Measurements from ENCODE around the gene FBXO21. TPM values are rescaled to one million over a fixed set of nuclear protein-coding genes. Genes with fewer than 3 reads are reported as not detected.

Gene FBXO21
- total and polyA plus RNA-seq, 8 donors, result 31.3 to 52.4 (median 50.2) TPM

GRCh38 chr12:117151403-117152031 lies 38.8 kb downstream of the FBXO21 start:
- H3K9me3 ChIP-seq, result no peaks in the 10 kb centered on the region
- H3K4me3 ChIP-seq, result no peak overlapping the region
- intact Hi-C loops (cut with DNase I), result loop anchor here in 1 of 2 donors (10.0 kb wide), 1 partner anchor 447 kb away; no protein-coding TSS in a partner anchor
- no peak overlapping the region for H3K27ac ChIP-seq
- ATAC-seq (no peak), DNase-seq (no peak)
- H3K36me3 ChIP-seq, result peaks cover 0 to 56% of the 10 kb centered on the region in 2 donors
- no peaks in the 10 kb centered on the region for H3K27me3 ChIP-seq
- peaks cover 5 to 6% of the 10 kb centered on the region in 2 donors for H3K4me1 ChIP-seq
- TF ChIP-seq CTCF (IDR thresholded peaks at IDR 0.05), result no peak

- ATAC-seq, result no peak
- Histone ChIP-seq H3K27me3 (no peaks in the 10 kb centered on the region), H3K9me3 (no peaks in the 10 kb centered on the region), H3K4me3 (no peak overlapping the region), H3K27ac (no peak overlapping the region), H3K4me1 (peaks cover 5 to 6% of the 10 kb centered on the region in 2 donors), H3K36me3 (peaks cover 6 to 52% of the 10 kb centered on the region in 2 donors)
- TF ChIP-seq CTCF (IDR thresholded peaks at IDR 0.05), result no peak
- DNase-seq, result no peak
- intact Hi-C loops (cut with DNase I), result no loop called here
Observed at GRCh38 chr12:117149431-117149830, 40.8 kb downstream of the FBXO21 start.

GRCh38 chr12:117148642-117149041 lies 41.6 kb downstream of the FBXO21 start:
- Histone ChIP-seq H3K4me1 (peaks cover 5 to 6% of the 10 kb centered on the region in 2 donors), H3K4me3 (no peak overlapping the region), H3K27me3 (no peaks in the 10 kb centered on the region), H3K36me3 (peaks cover 6 to 47% of the 10 kb centered on the region in 2 donors), H3K9me3 (no peaks in the 10 kb centered on the region), H3K27ac (peak overlapping the region in 1 of 2 donors; percentile 33)
- ATAC-seq, result no peak
- intact Hi-C loops (cut with DNase I), result no loop called here
- no peak for TF ChIP-seq CTCF (IDR thresholded peaks at IDR 0.05)
- DNase-seq, result no peak

- Histone ChIP-seq H3K36me3 (peaks cover 6 to 37% of the 10 kb centered on the region in 2 donors), H3K4me3 (no peak overlapping the region), H3K27ac (peak overlapping the region in 1 of 2 donors; percentile 33), H3K27me3 (no peaks in the 10 kb centered on the region), H3K4me1 (peaks cover 5 to 6% of the 10 kb centered on the region in 2 donors), H3K9me3 (no peaks in the 10 kb centered on the region)
- intact Hi-C loops (cut with DNase I), result no loop called here
- TF ChIP-seq CTCF (IDR thresholded peaks at IDR 0.05), result no peak
- DNase-seq (no peak), ATAC-seq (no peak)
Observed at GRCh38 chr12:117147639-117148038, 42.6 kb downstream of the FBXO21 start.

- no peak for TF ChIP-seq CTCF (IDR thresholded peaks at IDR 0.05)
- ATAC-seq, result no peak
- intact Hi-C loops (cut with DNase I), result no loop called here
Observed at GRCh38 chr12:117145597-117146154, 44.6 kb downstream of the FBXO21 start.

More at GRCh38 chr12:117145597-117146154, 44.6 kb downstream of the FBXO21 start:
- peaks cover 6 to 36% of the 10 kb centered on the region in 2 donors for H3K36me3 ChIP-seq
- no peak overlapping the region for H3K4me3 ChIP-seq
- DNase-seq, result no peak
- H3K4me1 ChIP-seq, result peaks cover 1 to 8% of the 10 kb centered on the region in 2 donors
- H3K9me3 ChIP-seq, result no peaks in the 10 kb centered on the region
- no peaks in the 10 kb centered on the region for H3K27me3 ChIP-seq
- H3K27ac ChIP-seq, result no peak overlapping the region
